Adipocyte (in vitro differentiated cells): ENCODE measurements around the gene NDNF.
A peak's percentile ranks its signal among the peaks of the same experiment; 100 is the strongest.

Experiments used
- DNase-seq: peaks from one replicate; pipeline ENCODE4 v3.0.0-alpha.2; 2015; ENCODE audit warnings: low read depth
- H3K27me3 ChIP-seq: replicated peaks from 2 replicates; pipeline ENCODE4 v1.7.0; 2013; ENCODE audit warnings: mild to moderate bottlenecking, low read length, moderate library complexity; ENCODE audit not compliant: control insufficient read depth, insufficient read depth
- H3K36me3 ChIP-seq: 2 replicates; pipeline ENCODE4 v1.7.0; 2013; ENCODE audit warnings: low read length, mild to moderate bottlenecking, moderate library complexity; ENCODE audit not compliant: control insufficient read depth, insufficient read depth, severe bottlenecking
- H3K4me1 ChIP-seq: 2 replicates; pipeline ENCODE4 v1.7.0; 2013; ENCODE audit warnings: mild to moderate bottlenecking, low read length, moderate library complexity; ENCODE audit not compliant: control insufficient read depth, insufficient read depth
- H3K4me3 ChIP-seq: 2 replicates; pipeline ENCODE4 v1.7.0; 2013; ENCODE audit warnings: mild to moderate bottlenecking, low read length, moderate library complexity
- H3K9ac ChIP-seq: 2 replicates; pipeline ENCODE4 v1.7.0; 2013; ENCODE audit warnings: mild to moderate bottlenecking, low read length, moderate library complexity
- H3K9me3 ChIP-seq: 2 replicates; pipeline ENCODE4 v1.7.0; 2013; ENCODE audit warnings: mild to moderate bottlenecking, low read length, moderate library complexity; ENCODE audit not compliant: control insufficient read depth

Gene NDNF

DNA sequence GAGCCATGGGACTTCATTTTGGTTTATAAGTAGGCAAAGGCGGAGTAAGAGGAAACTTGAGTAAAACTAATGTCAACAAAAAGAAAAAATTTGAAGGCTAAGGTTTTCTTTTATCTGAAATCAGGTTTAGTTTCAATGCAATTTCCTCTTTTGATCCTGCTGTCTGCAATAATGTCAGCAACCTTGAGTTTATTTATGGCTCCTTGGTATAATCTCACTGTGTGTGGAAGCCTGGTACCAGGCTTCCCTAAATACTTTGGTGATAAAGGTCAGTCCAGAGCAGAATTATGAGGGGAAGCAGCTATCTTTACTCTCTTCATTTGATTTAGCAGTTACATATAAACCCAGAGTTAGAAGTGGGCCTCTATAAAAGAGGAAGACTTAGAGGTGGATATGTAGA, 57.8 kb downstream of the NDNF start:
- no peaks in the 10 kb centered on the region for H3K4me1 ChIP-seq
- H3K4me3 ChIP-seq = no peak overlapping the region
- no peak for DNase-seq
- H3K27me3 ChIP-seq = no peaks in the 10 kb centered on the region
- H3K9ac ChIP-seq = no peak overlapping the region
- H3K9me3 ChIP-seq = no peaks in the 10 kb centered on the region
- H3K36me3 ChIP-seq = no peaks in the 10 kb centered on the region

DNA sequence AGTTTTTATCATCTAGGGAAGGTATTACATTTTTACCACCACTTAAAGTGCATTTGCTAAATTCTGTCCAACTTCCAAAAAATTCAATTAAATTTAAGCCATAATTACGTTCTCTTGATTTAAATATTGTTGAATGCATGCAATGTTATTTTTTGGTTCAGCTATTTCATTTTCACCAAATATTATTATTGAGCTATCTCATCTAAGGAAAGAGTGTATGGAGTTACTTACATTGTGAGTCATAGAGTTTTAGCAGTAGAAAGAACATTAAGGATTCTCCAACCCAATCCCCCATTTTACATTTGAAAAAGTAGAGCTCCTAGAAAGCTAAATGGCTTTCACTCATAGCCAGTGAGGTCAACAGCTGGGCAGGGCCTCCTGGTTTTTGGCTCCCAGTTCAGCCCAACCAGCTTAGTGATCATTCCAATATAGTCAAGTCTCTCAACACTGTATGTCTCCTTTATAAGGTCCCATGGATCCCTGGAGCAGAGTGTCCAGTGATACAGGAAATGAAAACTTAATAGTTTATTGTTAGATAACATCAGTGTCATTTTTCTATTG, 60.5 kb downstream of the NDNF start:
- DNase-seq = no peak
- no peaks in the 10 kb centered on the region for H3K27me3 ChIP-seq
- no peaks in the 10 kb centered on the region for H3K4me1 ChIP-seq
- H3K9ac ChIP-seq = no peak overlapping the region
- H3K9me3 ChIP-seq = no peaks in the 10 kb centered on the region
- no peak overlapping the region for H3K4me3 ChIP-seq
- H3K36me3 ChIP-seq = no peaks in the 10 kb centered on the region

DNA sequence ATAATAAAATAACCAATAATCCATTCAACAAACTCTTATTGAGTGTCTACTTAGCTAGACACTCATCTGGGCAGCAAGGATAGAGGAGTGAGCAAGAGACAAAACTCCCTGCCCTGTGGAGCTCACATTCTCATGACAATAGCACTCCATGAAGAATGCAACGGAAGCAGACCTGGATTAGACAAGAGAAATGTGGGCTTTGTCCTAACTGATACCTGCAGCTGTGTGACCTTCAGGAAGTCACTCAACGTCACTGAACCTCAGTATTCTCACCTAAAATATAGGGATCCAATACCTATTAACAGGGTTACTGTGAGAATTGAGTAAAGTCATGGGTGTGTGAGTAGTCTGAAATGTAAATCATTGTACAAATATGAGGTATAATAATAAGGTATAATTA, 61.2 kb downstream of the NDNF start:
- no peaks in the 10 kb centered on the region for H3K9me3 ChIP-seq
- H3K9ac ChIP-seq = no peak overlapping the region
- no peak for DNase-seq
- H3K4me3 ChIP-seq = no peak overlapping the region
- no peaks in the 10 kb centered on the region for H3K27me3 ChIP-seq
- H3K36me3 ChIP-seq = no peaks in the 10 kb centered on the region
- no peaks in the 10 kb centered on the region for H3K4me1 ChIP-seq

DNA sequence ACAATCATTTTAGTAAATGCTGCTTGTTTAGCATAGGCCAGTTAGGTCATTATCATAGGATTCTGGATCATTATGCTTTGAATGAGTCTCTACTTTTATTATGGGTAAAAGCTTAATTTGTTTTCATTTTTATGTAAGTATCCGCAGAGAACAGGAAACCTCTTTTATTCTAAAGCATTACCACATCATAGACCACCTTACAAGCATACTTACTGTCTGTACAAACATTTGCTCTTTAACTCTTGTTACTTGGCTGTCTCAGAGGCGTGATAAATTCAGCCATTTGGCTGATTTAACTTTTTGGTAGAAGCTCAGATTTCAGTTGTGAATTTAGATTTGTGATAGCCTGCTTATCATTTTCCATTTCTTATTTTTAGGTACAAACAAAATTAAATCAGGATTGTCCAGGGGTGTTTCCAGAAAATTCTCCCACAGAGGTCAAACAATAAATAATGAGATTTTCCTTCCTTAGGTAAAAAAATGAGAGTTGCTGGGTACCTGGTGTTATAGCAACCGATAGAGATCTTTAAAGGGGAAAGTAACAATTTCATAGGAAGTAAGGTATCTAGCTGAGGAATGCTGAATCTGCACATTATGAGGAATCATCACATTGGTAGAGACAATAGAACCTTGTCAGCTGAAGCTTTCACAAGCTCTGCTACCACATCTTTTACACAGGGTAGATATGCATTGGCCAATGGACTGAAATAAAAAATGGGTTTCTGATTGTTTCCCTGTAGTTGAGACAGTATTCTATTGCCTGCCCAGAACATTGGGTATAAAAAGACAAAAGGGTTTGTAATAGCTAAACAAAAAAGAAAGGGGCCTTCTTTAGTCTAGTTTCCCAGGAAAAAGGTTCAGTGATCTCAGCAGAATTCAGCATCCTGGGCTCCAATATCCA, 62.5 kb downstream of the NDNF start:
- Histone ChIP-seq H3K36me3 (no peaks in the 10 kb centered on the region), H3K9ac (no peak overlapping the region), H3K4me3 (no peak overlapping the region), H3K4me1 (no peaks in the 10 kb centered on the region), H3K27me3 (no peaks in the 10 kb centered on the region), H3K9me3 (no peaks in the 10 kb centered on the region)
- no peak for DNase-seq

DNA sequence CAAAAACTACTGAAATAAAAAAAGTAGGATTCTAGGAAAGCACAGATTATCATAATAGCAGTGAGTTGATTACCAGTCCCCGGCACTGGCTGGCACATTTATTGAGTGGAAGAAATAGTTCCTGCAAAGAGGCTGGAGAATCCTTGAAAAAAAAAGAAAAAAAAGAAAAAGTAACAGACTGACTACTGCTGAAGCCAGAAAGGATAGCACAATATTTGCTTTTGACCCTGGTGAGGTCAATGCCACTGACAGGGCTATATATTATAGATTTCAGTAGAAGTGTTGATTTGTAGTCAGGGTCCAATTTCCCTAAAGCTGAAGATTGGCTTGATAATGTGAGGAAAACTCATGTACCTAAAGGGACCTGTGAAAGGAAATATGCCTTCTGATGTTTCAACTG, 64.7 kb downstream of the NDNF start:
- Histone ChIP-seq H3K9ac (no peak overlapping the region), H3K4me1 (no peaks in the 10 kb centered on the region), H3K27me3 (no peaks in the 10 kb centered on the region), H3K36me3 (no peaks in the 10 kb centered on the region), H3K9me3 (no peaks in the 10 kb centered on the region), H3K4me3 (no peak overlapping the region)
- no peak for DNase-seq

DNA sequence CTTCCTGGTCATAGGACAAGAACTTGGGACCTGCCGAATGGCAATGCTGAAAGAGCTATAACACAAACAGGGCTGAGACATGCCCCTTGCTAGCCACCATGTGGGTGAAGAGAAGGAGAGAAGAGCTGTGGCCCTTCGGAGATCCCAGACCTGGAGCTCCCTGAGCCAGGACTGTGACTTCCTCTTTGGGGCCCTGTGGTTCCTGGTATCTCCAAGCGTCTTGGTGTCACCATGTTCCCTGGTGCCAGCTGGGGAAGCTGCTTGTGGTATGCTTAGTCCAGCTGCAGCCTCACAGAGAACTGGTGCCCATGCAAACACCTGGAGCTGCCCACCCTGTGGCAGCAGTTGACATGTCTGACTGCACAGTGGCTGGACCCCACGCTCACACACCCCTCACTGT, 68.5 kb downstream of the NDNF start:
- DNase-seq = no peak

DNA sequence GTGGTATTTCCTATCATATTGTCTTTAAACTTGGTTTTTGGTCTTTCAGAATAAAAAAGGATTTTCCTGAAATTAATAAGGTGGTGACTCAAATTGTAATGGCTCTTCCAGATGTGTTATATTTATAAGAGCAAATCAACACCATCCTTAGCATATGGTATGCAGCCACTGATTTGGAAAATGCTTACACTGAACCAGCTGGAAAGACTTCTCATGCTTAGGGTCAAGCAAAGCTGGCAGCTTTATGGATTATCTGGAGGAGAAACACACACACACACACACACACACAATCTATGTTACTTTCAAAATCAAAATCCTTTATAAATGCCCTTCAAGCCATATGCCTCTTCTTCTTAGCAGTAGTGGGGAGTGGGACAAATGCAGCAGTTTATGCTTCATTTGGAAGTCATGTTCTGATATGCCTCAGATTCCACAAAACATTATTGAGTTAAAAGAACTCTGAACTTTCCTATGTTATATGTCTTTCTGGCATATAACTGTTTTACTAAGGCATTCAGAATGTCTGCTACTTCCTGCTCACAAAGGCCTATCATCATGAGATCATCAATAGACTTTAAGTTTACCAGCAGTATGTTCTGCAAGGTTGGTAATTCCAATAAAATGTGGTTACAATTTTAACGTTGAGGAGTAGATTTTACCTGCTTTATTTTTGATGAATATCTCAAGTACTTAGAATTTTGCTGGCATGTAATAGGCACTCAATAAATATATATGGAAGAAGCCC, 76.9 kb downstream of the NDNF start:
- H3K4me1 ChIP-seq = no peaks in the 10 kb centered on the region
- DNase-seq = peak; percentile 4
- no peaks in the 10 kb centered on the region for H3K36me3 ChIP-seq
- no peak overlapping the region for H3K4me3 ChIP-seq
- no peaks in the 10 kb centered on the region for H3K9me3 ChIP-seq
- H3K27me3 ChIP-seq = no peaks in the 10 kb centered on the region
- no peak overlapping the region for H3K9ac ChIP-seq

More for the DNA sequence above, 68.5 kb downstream of the NDNF start:
- H3K4me3 ChIP-seq = no peak overlapping the region
- H3K36me3 ChIP-seq = no peaks in the 10 kb centered on the region
- H3K4me1 ChIP-seq = no peaks in the 10 kb centered on the region
- H3K27me3 ChIP-seq = no peaks in the 10 kb centered on the region
- no peak overlapping the region for H3K9ac ChIP-seq
- no peaks in the 10 kb centered on the region for H3K9me3 ChIP-seq

DNA sequence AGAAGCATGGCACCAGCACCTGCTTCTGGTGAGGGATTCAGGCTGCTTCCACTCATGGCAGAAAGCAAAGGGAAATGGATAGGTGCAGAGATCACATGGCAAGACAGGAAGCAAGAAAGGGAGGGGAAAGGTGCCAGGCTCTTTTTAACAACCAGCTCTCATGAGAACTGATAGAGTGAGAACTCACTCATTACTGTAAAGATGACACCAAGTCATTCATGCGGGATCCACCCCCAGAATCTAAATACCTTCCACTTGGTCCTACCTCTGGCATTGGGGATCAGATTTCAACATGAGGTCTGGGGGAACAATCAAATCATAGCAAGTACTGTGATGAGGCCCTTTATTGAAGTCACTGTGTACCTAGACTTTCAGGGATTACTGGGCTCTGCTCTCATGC, 77.8 kb downstream of the NDNF start:
- DNase-seq = no peak
- Histone ChIP-seq H3K27me3 (no peaks in the 10 kb centered on the region), H3K4me3 (no peak overlapping the region), H3K4me1 (no peaks in the 10 kb centered on the region), H3K9ac (no peak overlapping the region), H3K9me3 (no peaks in the 10 kb centered on the region), H3K36me3 (no peaks in the 10 kb centered on the region)

DNA sequence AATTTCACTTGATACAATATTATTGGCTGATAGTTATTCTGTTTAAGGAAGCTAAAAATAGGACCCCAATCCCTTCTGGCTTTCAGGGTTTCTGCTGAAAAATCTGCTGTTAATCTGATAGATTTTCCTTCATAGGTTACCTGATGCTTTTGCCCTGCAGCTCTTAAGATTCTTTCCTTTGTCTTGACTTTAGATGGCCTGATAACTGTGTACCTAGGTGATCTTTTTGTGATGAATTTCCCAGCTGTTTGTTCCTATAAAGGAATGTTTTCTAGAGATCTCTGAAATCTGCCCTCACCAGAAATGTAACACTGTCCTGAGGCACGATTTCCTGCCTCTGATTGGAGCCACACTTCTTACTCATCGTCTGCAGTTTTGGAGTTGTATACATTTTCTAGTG, 80.5 kb downstream of the NDNF start:
- DNase-seq = no peak
- Histone ChIP-seq H3K4me1 (no peaks in the 10 kb centered on the region), H3K27me3 (no peaks in the 10 kb centered on the region), H3K9ac (no peak overlapping the region), H3K36me3 (no peaks in the 10 kb centered on the region), H3K4me3 (no peak overlapping the region), H3K9me3 (peaks cover 2% of the 10 kb centered on the region)

DNA sequence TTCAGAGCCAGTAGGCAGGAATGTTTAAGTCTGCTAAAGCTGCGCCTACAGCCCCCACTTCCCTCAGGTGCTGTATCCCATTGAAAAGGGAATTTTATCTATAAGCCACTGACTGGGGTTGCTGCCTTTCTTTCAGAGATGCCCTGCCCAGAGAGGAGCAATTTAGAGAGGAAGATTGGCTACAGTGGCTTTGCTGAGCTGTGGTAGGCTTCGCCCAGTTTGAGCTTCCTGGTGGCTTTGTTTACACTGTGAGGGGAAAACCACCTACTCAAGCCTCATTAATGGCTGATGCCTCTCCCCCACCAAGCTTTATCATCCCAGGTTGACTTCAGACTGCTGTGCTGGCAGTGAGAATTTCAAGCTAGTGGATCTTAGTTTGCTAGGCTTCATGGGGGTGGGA, 82.1 kb downstream of the NDNF start:
- DNase-seq = no peak
- Histone ChIP-seq H3K9ac (no peak overlapping the region), H3K36me3 (no peaks in the 10 kb centered on the region)

More for the DNA sequence above, 82.1 kb downstream of the NDNF start:
- Histone ChIP-seq H3K27me3 (no peaks in the 10 kb centered on the region), H3K9me3 (peaks cover 2% of the 10 kb centered on the region), H3K4me3 (no peak overlapping the region), H3K4me1 (no peaks in the 10 kb centered on the region)
